Spleen (tissue), 7 donors: Measurements from ENCODE around the gene PRPH.

Source experiments
- POLR2A ChIP-seq, 3 donors: fragments of 450-650 bp; IDR thresholded peaks; one replicate each; pipeline ENCODE4 v1.5.1; 2017; ENCODE audit warnings: antibody characterized with exemption in 3 of 3, mild to moderate bottlenecking in 1 of 3
- POLR2AphosphoS5 ChIP-seq, 3 donors: sonication (generic); formaldehyde crosslinking; IDR thresholded peaks; one replicate each; pipeline ENCODE4 v1.5.1; 2017; ENCODE audit warnings: antibody characterized with exemption in 3 of 3
- TF ChIP-seq, protein P1 (sequence below), 11 experiments: fragments of 200-600 bp in 7 of 11; fragments of 450-650 bp in 4 of 11; sonication (generic) in 4 of 11; IDR thresholded peaks in 8 of 11; conservative IDR thresholded peaks in 3 of 11; 1 replicate in 7 of 11; 2 replicates in 4 of 11; pipeline versions ENCODE4 v1.4.0 to v1.8.0; 2016 to 2021; ENCODE audit warnings: antibody characterized with exemption in 11 of 11, inconsistent platforms in 4 of 11, mild to moderate bottlenecking in 1 of 11
- donor health status: DM: no; HTN: no; CAD: no; lungs with moderate emphysema.
- donor health status: DM: no; HTN: no; CAD: no.
- donor health status: DM: no; HTN: no; CAD: no.

DNA sequence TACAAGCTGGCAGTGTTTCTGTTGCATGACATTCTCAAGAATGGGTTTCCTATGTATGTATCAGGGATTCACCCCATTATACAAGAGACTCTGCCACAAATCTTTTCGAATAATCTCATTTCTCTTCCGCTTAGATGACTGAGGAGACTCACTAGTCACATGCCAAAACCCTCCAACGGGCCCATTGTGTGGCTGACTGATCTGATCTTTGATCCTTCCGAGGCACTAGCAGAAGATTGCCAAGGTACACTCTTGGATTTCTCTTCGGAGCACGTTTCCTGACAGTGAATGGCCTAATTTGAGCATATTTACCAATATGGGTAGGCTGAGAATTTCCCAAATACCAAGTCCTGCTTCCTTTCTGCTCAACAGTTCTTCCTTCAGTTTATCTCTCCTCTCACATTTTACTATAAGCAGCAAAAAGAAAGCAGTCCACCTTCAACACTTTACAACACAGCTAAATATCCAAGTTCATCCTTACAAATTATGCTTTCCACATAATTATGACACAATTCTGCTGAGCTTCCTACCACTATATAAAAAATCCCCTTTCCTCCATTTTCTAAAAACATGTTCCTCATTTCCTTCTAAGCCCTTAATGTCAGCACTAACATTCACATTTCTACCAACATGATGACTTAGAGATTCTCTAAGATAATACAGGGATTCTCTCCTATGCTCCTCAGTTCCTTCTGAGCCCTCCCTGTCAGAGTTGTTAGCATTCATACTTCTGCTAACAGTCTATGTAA lies 11.0 kb downstream of the PRPH start:
- no peak for TF ChIP-seq POLR2A (IDR thresholded peaks at IDR 0.05)
- TF ChIP-seq, protein P1, sequence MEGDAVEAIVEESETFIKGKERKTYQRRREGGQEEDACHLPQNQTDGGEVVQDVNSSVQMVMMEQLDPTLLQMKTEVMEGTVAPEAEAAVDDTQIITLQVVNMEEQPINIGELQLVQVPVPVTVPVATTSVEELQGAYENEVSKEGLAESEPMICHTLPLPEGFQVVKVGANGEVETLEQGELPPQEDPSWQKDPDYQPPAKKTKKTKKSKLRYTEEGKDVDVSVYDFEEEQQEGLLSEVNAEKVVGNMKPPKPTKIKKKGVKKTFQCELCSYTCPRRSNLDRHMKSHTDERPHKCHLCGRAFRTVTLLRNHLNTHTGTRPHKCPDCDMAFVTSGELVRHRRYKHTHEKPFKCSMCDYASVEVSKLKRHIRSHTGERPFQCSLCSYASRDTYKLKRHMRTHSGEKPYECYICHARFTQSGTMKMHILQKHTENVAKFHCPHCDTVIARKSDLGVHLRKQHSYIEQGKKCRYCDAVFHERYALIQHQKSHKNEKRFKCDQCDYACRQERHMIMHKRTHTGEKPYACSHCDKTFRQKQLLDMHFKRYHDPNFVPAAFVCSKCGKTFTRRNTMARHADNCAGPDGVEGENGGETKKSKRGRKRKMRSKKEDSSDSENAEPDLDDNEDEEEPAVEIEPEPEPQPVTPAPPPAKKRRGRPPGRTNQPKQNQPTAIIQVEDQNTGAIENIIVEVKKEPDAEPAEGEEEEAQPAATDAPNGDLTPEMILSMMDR (IDR thresholded peaks at IDR 0.05 in 8 of 11, conservative IDR thresholded peaks at IDR 0.05 in 3 of 11) = no peak
- TF ChIP-seq POLR2AphosphoS5 (IDR thresholded peaks at IDR 0.05) = no peak
